GM12872 (cell line): ENCODE results near the gene UBE2F.

ENCODE experiments used
- TF ChIP-seq, protein P1 (sequence below): IDR thresholded peaks from 3 replicates; pipeline ENCODE4 v1.5.1; 2011; ENCODE audit warnings: low read depth, mild to moderate bottlenecking, low read length, moderate library complexity; ENCODE audit not compliant: insufficient read depth

The UBE2F gene

DNA sequence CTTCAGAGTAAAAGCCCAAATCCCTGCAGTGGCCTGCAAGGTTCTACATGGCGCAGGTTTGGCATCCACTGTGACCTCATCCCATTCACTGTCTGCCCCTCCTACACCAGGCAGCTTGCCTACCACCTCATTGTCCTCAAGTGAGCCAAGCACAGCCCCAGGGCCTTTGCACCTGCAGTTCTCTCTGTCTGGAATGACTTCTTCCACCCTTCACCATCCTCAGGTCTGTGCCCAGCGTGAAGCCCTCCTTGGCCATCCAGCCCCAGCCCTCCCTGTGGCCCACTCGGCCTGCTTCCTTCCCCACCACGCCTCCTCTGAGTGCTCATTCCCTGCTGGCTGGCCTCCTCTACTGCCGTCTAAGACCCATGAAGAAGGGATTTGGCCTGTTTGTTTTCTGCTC lies 32.6 kb upstream of the UBE2F start:
- TF ChIP-seq, protein P1, sequence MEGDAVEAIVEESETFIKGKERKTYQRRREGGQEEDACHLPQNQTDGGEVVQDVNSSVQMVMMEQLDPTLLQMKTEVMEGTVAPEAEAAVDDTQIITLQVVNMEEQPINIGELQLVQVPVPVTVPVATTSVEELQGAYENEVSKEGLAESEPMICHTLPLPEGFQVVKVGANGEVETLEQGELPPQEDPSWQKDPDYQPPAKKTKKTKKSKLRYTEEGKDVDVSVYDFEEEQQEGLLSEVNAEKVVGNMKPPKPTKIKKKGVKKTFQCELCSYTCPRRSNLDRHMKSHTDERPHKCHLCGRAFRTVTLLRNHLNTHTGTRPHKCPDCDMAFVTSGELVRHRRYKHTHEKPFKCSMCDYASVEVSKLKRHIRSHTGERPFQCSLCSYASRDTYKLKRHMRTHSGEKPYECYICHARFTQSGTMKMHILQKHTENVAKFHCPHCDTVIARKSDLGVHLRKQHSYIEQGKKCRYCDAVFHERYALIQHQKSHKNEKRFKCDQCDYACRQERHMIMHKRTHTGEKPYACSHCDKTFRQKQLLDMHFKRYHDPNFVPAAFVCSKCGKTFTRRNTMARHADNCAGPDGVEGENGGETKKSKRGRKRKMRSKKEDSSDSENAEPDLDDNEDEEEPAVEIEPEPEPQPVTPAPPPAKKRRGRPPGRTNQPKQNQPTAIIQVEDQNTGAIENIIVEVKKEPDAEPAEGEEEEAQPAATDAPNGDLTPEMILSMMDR: no peak

DNA sequence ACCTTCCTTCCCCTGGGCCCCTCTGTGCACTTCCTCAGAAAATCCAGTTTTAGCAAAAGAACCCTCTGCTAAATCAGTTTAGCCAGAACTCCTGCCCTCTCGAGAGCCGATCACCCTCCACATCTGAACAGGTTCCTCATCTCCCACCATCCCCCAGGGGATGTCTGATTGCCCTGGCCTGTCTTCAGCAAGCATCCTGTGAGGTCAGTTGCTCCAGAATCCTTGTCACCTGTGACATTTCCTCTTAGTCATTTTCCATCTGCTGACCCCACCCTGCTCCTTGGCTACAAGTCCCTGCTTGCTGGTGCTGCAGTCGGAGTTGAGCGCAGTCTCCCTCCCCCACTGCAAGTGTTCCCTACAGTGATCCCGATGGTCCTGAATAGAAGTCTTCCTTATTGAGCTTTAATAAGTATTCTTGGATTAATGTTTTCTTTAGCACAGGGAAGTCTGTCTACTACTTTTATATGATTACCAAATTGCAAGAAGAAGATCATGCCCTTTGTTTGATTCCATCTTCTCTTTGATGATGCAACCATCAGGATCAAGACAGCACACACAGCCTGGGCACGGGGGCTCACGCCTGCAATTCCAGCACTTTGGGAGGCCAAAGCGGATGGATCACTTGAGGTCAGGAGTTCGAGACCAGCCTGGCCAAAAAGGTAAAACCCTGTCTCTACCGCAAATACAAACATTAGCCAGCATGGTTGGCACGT lies 30.9 kb upstream of the UBE2F start:
- TF ChIP-seq, protein P1: no peak

DNA sequence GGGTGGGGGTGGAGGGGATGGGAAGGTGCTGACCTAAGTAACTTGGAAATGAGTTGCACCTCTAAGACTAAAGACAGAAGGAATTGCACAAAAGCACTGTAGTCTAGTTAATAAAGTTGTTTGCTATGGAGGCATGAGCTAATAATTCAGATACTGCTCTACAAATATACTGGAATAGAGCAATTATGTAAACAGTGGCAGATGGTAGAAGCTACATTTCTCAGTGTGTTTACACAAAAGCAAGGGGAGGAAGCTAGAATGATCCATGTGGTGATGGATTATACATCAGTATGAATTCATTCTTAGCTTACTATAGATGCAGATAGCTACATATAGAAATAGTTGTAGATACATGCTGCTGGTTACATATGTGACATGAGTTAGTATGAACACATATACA lies 27.6 kb upstream of the UBE2F start:
- TF ChIP-seq, protein P1: no peak

GRCh38 chr2:237940828-237941227 lies 26.0 kb upstream of the UBE2F start:
- TF ChIP-seq, protein P1: no peak

- TF ChIP-seq, protein P1: no peak
Observed at GRCh38 chr2:237941239-237941638, 25.6 kb upstream of the UBE2F start.

DNA sequence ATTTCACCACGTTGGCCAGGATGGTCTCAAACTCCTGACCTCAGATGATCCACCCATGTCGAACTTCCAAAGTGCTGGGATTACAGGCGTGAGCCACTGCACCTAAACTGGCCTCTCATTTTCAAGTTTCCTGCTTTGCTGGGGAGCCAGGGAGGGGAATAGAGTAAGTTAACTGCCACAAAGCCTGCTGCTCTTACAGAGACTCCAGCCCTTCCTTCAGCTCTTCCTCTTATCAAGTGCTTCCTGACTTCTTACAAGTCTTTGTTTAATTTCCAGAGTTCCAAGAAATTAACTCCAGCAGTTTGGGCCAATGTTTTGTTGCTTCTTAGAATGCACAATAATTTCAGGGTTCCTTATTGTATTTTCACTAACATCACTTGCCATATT lies 24.3 kb upstream of the UBE2F start:
- TF ChIP-seq, protein P1: no peak

DNA sequence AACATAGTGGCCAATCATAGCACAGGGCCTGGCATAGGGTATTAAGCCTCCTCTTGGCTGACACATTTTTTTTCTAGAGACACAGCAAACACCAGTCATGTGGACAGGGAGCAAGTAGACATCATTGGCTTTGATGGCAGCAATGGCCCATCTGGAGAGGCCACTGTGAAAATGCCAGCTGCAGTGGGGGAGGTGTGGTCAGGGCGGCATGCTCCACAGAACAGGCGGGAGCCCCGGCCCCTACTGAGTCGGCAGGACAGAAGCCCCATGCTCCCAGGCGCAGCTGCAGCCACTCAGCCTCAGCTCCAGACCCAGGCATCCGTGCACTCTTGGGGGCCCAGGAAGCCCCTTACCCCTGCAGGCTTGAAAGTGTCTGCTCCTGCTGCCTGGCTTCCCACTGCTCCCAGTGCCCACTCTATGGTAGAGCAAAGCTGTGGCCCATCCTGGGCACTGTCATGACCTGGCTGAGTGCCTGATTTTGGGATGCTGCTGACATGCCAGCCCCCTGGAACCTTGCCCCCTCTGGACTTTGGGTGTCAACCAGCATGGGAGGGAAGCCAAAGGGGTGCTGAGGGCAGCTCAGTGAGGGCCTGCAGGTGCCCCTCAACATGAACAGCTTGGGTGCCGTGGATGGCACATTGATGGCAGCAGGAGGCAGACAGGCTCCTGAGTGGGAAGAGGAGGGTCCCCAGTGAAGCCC lies 23.3 kb upstream of the UBE2F start:
- TF ChIP-seq, protein P1: no peak
